GM10266 (cell line): ENCODE results near the gene GNG4.
A peak's percentile ranks its signal among the peaks of the same experiment; 100 is the strongest.

Experiments used
- DNase-seq: peaks from one replicate; pipeline ENCODE4 v3.0.0; 2012; ENCODE audit errors: extremely low spot score
- TF ChIP-seq, protein P1 (sequence below): IDR thresholded peaks from 2 replicates; pipeline ENCODE4 v1.5.1; 2012; ENCODE audit warnings: mild to moderate bottlenecking, low read depth; ENCODE audit not compliant: control insufficient read depth, insufficient read depth; ENCODE audit errors: missing control alignments

The GNG4 gene

GRCh38 chr1:235612761-235613160, 36.8 kb downstream of the GNG4 start:
- TF ChIP-seq, protein P1, sequence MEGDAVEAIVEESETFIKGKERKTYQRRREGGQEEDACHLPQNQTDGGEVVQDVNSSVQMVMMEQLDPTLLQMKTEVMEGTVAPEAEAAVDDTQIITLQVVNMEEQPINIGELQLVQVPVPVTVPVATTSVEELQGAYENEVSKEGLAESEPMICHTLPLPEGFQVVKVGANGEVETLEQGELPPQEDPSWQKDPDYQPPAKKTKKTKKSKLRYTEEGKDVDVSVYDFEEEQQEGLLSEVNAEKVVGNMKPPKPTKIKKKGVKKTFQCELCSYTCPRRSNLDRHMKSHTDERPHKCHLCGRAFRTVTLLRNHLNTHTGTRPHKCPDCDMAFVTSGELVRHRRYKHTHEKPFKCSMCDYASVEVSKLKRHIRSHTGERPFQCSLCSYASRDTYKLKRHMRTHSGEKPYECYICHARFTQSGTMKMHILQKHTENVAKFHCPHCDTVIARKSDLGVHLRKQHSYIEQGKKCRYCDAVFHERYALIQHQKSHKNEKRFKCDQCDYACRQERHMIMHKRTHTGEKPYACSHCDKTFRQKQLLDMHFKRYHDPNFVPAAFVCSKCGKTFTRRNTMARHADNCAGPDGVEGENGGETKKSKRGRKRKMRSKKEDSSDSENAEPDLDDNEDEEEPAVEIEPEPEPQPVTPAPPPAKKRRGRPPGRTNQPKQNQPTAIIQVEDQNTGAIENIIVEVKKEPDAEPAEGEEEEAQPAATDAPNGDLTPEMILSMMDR, result no peak
- no peak for DNase-seq

GRCh38 chr1:235610157-235610556, 39.4 kb downstream of the GNG4 start:
- no peak for DNase-seq
- TF ChIP-seq, protein P1, result no peak

DNA sequence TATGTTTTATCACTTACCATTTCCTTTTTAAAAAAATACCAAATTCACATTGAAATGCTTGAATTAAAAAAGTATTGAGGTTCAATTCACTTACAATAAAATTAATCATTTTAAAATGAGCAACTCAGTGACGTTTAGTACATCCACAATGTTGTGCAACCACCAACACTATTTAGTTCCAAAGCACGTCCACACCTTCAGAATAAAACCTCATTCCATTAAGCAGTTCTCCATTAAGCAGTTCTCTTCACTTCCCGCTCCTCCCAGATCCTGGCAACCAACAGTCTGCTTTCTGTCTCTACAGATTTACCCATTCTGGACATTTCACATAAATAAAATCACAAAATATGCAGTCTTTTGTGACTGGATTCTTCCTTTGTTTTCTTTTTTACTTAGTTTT, 41.3 kb downstream of the GNG4 start:
- no peak for DNase-seq
- TF ChIP-seq, protein P1, result no peak

- TF ChIP-seq, protein P1, result no peak
- DNase-seq, result no peak
Measured at GRCh38 chr1:235607284-235607683, 42.3 kb downstream of the GNG4 start.

DNA sequence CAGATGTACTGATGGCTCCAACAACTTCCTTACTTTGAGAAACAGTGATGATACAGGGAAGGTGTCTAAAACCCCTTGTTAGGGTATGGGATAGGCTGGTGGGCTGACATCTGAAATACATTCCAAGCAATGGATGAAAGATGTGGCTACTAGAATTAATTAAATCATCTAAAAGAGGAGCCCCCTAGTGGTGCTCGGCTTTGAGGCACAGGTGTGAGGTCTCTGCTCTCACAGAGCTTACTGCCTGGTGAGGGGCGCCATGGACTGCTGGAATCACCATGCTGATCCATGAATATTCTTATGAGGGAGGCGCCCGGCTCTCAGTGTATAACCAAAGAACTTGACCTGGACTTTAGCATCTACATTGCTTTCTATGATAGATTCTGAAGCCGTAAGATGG, 48.5 kb downstream of the GNG4 start:
- TF ChIP-seq, protein P1, result peak; percentile 49
- DNase-seq, result peak; percentile 44

- no peak for DNase-seq
- TF ChIP-seq, protein P1, result no peak
Measured at GRCh38 chr1:235599536-235599935, 50.0 kb downstream of the GNG4 start.

GRCh38 chr1:235597867-235598553, 51.6 kb downstream of the GNG4 start:
- TF ChIP-seq, protein P1, result peak; percentile 28
- DNase-seq, result no peak
